ENCODE results near the gene LRRN3. TPM values are rescaled to one million over a fixed set of nuclear protein-coding genes. Genes with fewer than 3 reads are reported as not detected.

LRRN3 gene
- total and polyA plus RNA-seq, 12 donors, result 10.7 to 109 (median 55.1) TPM

- intact Hi-C loops (cut with DNase I), result loop anchor here in 1 of 2 donors (5.0 kb wide), 1 partner anchor 332 kb away; no protein-coding TSS in a partner anchor
- Histone ChIP-seq H3K4me3 (no peak overlapping the region), H3K27me3 (no peaks in the 10 kb centered on the region), H3K36me3 (replicated peaks in 1 of 2) (no peaks in the 10 kb centered on the region), H3K9me3 (replicated peaks in 1 of 3) (no peaks in the 10 kb centered on the region), H3K4me1 (replicated peaks in 1 of 2) (no peaks in the 10 kb centered on the region), H3K27ac (no peak overlapping the region)
- 93 to 100% (median 95%) methylated on average over 1 of the region's 1 CpG for WGBS, 4 donors
- no peak for DNase-seq
- no peak for TF ChIP-seq CTCF (IDR thresholded peaks at IDR 0.05)
- TF ChIP-seq POLR2A (IDR thresholded peaks at IDR 0.05), result no peak
Measured at GRCh38 chr7:111150709-111151108, 59.8 kb downstream of the LRRN3 start.

- H3K9me3 ChIP-seq (replicated peaks in 1 of 3), result no peaks in the 10 kb centered on the region
- H3K27ac ChIP-seq, result no peak overlapping the region
- no peak for TF ChIP-seq POLR2A (IDR thresholded peaks at IDR 0.05)
- TF ChIP-seq CTCF (IDR thresholded peaks at IDR 0.05), result no peak
- H3K4me1 ChIP-seq (replicated peaks in 1 of 2), result peaks cover 0 to 7% of the 10 kb centered on the region in 2 donors
- H3K27me3 ChIP-seq, result no peaks in the 10 kb centered on the region
- DNase-seq, result no peak
- no peak overlapping the region for H3K4me3 ChIP-seq
- no peaks in the 10 kb centered on the region for H3K36me3 ChIP-seq (replicated peaks in 1 of 2)
- intact Hi-C loops (cut with DNase I), result no loop called here
Measured at GRCh38 chr7:111159426-111159825, 68.5 kb downstream of the LRRN3 start.

- DNase-seq, result no peak
- H3K4me1 ChIP-seq (replicated peaks in 1 of 2), result peaks cover 0 to 7% of the 10 kb centered on the region in 2 donors
- no peaks in the 10 kb centered on the region for H3K36me3 ChIP-seq (replicated peaks in 1 of 2)
- H3K27ac ChIP-seq, result no peak overlapping the region
- TF ChIP-seq POLR2A (IDR thresholded peaks at IDR 0.05), result no peak
- TF ChIP-seq CTCF (IDR thresholded peaks at IDR 0.05), result no peak
- H3K27me3 ChIP-seq, result no peaks in the 10 kb centered on the region
- H3K9me3 ChIP-seq (replicated peaks in 1 of 3), result no peaks in the 10 kb centered on the region
- no peak overlapping the region for H3K4me3 ChIP-seq
- intact Hi-C loops (cut with DNase I), result no loop called here
Measured at GRCh38 chr7:111160297-111160696, 69.4 kb downstream of the LRRN3 start.

- TF ChIP-seq POLR2A (IDR thresholded peaks at IDR 0.05) (no peak), CTCF (IDR thresholded peaks at IDR 0.05) (no peak)
- 96 to 98% (median 97%) methylated on average over 3 of the region's 3 CpGs for WGBS, 4 donors
- H3K9me3 ChIP-seq (replicated peaks in 1 of 3), result no peaks in the 10 kb centered on the region
- no peak for DNase-seq
- peaks cover 0 to 7% of the 10 kb centered on the region in 2 donors for H3K4me1 ChIP-seq (replicated peaks in 1 of 2)
- H3K36me3 ChIP-seq (replicated peaks in 1 of 2), result no peaks in the 10 kb centered on the region
- H3K27me3 ChIP-seq, result no peaks in the 10 kb centered on the region
- H3K4me3 ChIP-seq, result no peak overlapping the region
- intact Hi-C loops (cut with DNase I), result no loop called here
- no peak overlapping the region for H3K27ac ChIP-seq
Measured at GRCh38 chr7:111162692-111163091, 71.8 kb downstream of the LRRN3 start.
